AG10803 (cell line): ENCODE measurements around the gene CD84.
"Not testable (repeated sequence)": the region's sequence is repeated elsewhere in the genome, so short reads cannot be mapped to it uniquely, and the experiment has no call there.

Experiments used
- DNase-seq: peaks from one replicate; pipeline ENCODE4 v3.0.0; 2010; ENCODE audit warnings: low read depth
- H3K4me3 ChIP-seq: 2 replicates; pipeline ENCODE4 v1.5.1; 2011; ENCODE audit warnings: mild to moderate bottlenecking, low read length, control low read depth
- TF ChIP-seq, protein P1 (sequence below): conservative IDR thresholded peaks from 2 replicates; pipeline ENCODE4 v1.5.1; 2011; ENCODE audit warnings: mild to moderate bottlenecking, low read length, control low read depth, inconsistent platforms

CD84 gene

DNA sequence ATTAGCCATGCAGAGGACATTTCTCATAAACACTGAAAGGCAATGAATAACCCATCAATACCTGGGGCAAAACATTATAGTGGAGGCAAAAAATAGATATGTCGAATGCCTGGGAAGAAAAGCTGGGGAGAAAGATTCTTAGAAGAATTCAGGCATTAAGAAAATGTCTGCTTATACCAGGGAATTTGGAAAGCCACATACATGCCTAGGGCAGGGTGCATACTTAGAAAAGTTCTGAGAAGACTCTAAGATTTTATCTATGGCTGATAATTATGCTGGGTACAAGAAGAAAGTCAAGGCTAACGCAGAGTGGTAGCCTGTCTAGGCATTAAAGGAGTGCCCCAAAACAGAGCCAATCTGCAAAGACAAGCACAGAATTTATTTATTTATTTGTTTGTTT, 74.6 kb downstream of the CD84 start:
- DNase-seq, result no peak
- TF ChIP-seq, protein P1, sequence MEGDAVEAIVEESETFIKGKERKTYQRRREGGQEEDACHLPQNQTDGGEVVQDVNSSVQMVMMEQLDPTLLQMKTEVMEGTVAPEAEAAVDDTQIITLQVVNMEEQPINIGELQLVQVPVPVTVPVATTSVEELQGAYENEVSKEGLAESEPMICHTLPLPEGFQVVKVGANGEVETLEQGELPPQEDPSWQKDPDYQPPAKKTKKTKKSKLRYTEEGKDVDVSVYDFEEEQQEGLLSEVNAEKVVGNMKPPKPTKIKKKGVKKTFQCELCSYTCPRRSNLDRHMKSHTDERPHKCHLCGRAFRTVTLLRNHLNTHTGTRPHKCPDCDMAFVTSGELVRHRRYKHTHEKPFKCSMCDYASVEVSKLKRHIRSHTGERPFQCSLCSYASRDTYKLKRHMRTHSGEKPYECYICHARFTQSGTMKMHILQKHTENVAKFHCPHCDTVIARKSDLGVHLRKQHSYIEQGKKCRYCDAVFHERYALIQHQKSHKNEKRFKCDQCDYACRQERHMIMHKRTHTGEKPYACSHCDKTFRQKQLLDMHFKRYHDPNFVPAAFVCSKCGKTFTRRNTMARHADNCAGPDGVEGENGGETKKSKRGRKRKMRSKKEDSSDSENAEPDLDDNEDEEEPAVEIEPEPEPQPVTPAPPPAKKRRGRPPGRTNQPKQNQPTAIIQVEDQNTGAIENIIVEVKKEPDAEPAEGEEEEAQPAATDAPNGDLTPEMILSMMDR, result no peak
- no peak overlapping the region for H3K4me3 ChIP-seq

DNA sequence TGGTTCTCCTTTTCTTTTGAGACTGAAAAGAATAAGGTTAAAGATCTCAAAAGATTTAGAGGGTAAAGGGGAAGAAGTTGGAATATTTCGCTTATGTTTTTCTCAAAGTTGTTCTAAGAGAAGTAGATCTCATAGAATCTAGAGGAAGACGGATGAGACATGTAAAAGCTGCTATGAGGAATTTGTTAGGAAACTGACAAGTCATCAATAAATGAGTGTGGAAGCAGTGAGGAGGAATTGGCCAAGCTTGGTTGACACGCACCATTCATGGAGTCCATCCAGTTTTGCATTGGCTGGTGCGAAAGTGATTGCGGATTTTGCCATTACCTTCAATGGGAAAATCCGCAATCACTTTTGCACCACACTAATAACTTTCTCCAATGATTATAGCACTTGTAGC, 76.2 kb downstream of the CD84 start:
- no peak overlapping the region for H3K4me3 ChIP-seq
- no peak for DNase-seq
- TF ChIP-seq, protein P1, result no peak

DNA sequence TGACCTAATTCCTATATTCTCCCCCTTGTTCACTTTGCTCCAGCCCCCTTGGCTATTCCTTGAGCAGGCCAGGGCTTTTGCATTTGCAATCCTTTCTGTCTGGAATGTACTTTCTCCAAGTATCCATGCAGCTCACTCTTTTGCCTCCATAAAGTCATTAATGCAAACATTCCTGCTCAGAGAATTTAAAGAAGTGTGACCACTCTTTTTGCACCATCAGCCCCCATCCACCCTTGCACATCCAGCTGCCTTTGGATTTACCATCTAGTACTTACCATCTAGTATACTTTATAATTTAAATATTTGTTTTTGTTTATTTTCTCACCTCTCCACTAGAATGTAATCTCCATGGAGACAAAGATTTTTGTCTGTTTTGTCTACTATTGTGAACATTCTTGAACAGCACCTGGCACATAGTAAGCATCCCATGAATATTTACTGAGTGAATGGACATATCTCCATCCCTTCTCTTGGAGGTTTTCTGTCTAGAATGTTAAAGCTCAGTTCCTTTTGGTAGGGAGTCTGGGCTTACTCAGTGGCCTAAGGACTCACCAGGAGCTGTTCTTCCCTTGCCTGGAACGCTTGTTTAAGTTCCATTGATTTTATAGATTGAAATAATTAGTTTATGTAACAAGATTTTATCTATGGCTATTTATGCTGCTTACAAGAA, 78.8 kb downstream of the CD84 start:
- no peak for DNase-seq
- TF ChIP-seq, protein P1, result no peak
- H3K4me3 ChIP-seq, result no peak overlapping the region

DNA sequence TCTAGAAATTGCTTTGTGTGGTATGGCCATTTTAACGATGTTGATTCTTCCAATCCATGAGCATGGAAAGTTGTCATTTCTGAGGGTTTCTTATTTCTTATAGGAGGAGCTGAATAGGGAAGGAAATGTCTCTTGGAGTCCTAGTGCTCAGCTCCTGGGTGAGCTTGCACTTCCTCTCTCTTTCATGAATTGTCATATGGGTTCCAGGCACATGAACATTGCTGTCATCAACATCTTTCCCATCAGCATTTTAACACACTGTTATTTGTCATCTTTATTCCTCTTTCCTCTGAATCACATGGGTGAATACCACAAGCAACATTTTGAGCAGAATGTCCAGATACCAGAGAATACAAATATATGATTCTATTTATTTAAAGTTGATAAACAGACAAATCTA, 79.7 kb downstream of the CD84 start:
- TF ChIP-seq, protein P1, result no peak
- no peak overlapping the region for H3K4me3 ChIP-seq
- no peak for DNase-seq

DNA sequence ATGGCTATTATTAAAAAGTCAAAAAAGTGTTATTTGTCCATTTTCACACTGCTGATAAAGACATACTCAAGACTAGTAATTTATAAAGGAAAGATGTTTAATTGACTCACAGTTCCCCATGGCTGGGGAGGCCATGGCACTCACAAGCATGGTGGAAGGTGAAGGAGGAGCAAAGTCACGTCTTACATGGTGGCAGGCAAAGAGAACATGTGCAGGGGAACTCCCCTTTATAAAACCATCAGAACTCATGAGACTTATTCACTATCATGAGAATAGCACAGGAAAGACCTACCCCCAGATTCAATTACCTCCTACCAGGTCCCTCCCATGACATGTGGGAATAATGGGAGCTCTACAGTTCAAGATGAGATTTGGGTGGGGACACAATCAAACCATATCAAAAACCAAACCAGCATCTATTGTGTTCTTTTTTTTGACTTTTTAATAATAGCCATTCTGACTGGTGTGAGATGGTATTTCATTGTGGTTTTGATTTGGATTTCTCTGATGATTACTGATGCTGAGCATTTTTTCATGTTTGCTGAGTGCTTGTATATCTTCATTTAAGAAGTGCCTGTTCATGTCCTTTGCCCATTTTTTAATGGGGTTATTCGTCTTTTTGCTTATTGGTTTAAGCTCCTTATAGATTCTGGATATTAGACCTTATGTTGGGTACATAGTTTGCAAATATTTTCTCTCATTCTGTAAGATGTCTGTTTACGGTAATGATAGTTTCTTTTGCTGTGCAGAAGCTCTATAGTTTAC, 80.8 kb downstream of the CD84 start:
- DNase-seq, H3K4me3 ChIP-seq: not testable (repeated sequence)

DNA sequence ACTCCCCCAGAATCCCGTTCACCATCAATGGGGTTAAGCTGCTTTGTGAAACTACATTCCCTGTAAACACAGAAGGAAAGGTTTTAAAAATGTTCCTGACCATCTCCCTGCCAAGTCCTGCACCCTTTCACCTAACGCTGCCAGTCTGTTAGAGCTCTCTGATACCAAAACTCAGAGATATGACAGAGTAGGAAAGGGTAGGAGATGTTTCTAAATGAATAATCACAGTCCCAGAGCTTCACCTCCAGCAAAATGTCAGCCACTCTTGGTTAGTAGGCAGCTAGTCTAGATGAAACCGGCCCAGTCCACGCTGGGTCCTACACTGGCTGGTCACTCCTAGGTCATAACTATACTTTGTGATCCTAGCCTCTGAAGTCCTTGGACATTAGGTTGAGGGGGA, 83.0 kb downstream of the CD84 start:
- TF ChIP-seq, protein P1, result no peak
- no peak for DNase-seq
- H3K4me3 ChIP-seq, result no peak overlapping the region

DNA sequence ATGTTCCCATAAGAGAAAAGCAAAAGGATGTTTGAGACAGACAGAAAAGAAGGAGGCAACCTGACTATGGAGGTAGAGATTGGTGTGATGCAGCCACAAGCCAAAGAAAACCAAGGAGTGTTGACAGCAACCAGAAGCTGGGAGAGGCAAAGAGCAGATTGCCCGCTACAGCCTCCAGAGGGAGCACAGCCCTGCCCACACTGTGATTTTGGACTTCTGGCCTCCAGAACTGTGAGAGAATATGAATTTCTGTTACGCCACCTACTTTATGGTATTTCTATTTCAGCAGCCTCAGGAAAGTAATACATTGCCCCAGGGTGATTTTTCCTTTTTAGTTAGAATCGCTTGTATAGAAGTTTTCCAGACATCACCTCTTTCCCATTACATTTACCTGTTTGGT, 84.7 kb downstream of the CD84 start:
- H3K4me3 ChIP-seq, result no peak overlapping the region
- DNase-seq, result no peak
- TF ChIP-seq, protein P1, result 0 out of 2 replicates have a peak, but pooled peaks have one; percentile 16
